Hepatocyte (in vitro differentiated cells): ENCODE results near the gene PIWIL4. TPM values are rescaled to one million over a fixed set of nuclear protein-coding genes. Genes with fewer than 3 reads are reported as not detected.

Source experiments
- DNase-seq: peaks from one replicate; pipeline ENCODE4 v3.0.0-alpha.2; 2016; ENCODE audit warnings: low spot score
- H2AFZ ChIP-seq: fragments of 200-600 bp; sonication (generic); 2 replicates; pipeline ENCODE4 v1.6.0; 2016; ENCODE audit warnings: antibody characterized with exemption, mild to moderate bottlenecking
- H3K27ac ChIP-seq: fragments of 200-600 bp; sonication (generic); 2 replicates; pipeline ENCODE4 v1.5.1; 2016; ENCODE audit warnings: mild to moderate bottlenecking
- H3K27me3 ChIP-seq: fragments of 200-600 bp; sonication (generic); 2 replicates; pipeline ENCODE4 v1.6.1; 2016
- H3K36me3 ChIP-seq: fragments of 200-600 bp; sonication (generic); replicated peaks from 2 replicates; pipeline ENCODE4 v1.5.1; 2016; ENCODE audit warnings: low read depth; ENCODE audit not compliant: insufficient read depth
- H3K4me1 ChIP-seq: fragments of 200-600 bp; sonication (generic); 2 replicates; pipeline ENCODE4 v1.5.1; 2016; ENCODE audit warnings: mild to moderate bottlenecking, moderate library complexity; ENCODE audit not compliant: insufficient read depth
- H3K4me2 ChIP-seq: fragments of 200-600 bp; sonication (generic); 2 replicates; pipeline ENCODE4 v1.6.0; 2016
- H3K4me3 ChIP-seq: fragments of 200-600 bp; sonication (generic); 2 replicates; pipeline ENCODE4 v1.5.1; 2016; ENCODE audit warnings: mild to moderate bottlenecking
- H3K79me2 ChIP-seq: fragments of 200-600 bp; sonication (generic); 2 replicates; pipeline ENCODE4 v1.6.0; 2017; ENCODE audit warnings: mild to moderate bottlenecking
- H3K9me2 ChIP-seq: fragments of 200-600 bp; sonication (generic); replicated peaks from 2 replicates; pipeline ENCODE4 v1.6.0; 2017; ENCODE audit warnings: mild to moderate bottlenecking; ENCODE audit not compliant: insufficient read depth
- H3K9me3 ChIP-seq: fragments of 200-600 bp; sonication (generic); 2 replicates; pipeline ENCODE4 v1.5.1; 2016; ENCODE audit warnings: low read depth, mild to moderate bottlenecking
- H4K20me1 ChIP-seq: fragments of 200-600 bp; sonication (generic); 2 replicates; pipeline ENCODE4 v1.6.0; 2016; ENCODE audit warnings: mild to moderate bottlenecking; ENCODE audit not compliant: insufficient read depth, poor library complexity, severe bottlenecking
- CTCF ChIP-seq: fragments of 200-600 bp; sonication (generic); IDR thresholded peaks from 2 replicates; pipeline ENCODE4 v1.5.1; 2016; ENCODE audit warnings: antibody characterized with exemption, mild to moderate bottlenecking; ENCODE audit not compliant: poor library complexity
- EZH2 ChIP-seq: fragments of 200-600 bp; sonication (generic); IDR thresholded peaks from 2 replicates; pipeline ENCODE4 v1.6.1; 2016; ENCODE audit warnings: antibody characterized with exemption, mild to moderate bottlenecking, borderline replicate concordance
- EZH2phosphoT487 ChIP-seq: fragments of 200-600 bp; sonication (generic); IDR thresholded peaks from one replicate; pipeline ENCODE4 v1.6.1; 2018; ENCODE audit warnings: antibody characterized with exemption, mild to moderate bottlenecking, low read depth, moderate library complexity; ENCODE audit not compliant: unreplicated experiment, severe bottlenecking
- WGBS: methylation state at CpG from one replicate; pipeline ENCODE4 v1.1.6; 2016; ENCODE audit warnings: low lambda C conversion rate; ENCODE audit errors: missing lambda C conversion rate; 5-methylcytosine and 5-hydroxymethylcytosine counted together
- polyA plus RNA-seq: library from polyadenylated mRNA; unstranded; fragments of >200 nt; fragmentation: Nextera tagmentation; extraction: Ambion mirVana; gene quantifications from 2 replicates; pipeline ENCODE4 v1.2.1, GENCODE V29; 2016
- total RNA-seq: library from RNA; depleted of rRNA; stranded (reverse); fragments of >200 nt; gene quantifications from 2 replicates; pipeline ENCODE4 v1.2.3, GENCODE V29; 2014

PIWIL4 gene
- total and polyA plus RNA-seq, 2 experiments from 2014 or later = 2.1 to 2.4 TPM

DNA sequence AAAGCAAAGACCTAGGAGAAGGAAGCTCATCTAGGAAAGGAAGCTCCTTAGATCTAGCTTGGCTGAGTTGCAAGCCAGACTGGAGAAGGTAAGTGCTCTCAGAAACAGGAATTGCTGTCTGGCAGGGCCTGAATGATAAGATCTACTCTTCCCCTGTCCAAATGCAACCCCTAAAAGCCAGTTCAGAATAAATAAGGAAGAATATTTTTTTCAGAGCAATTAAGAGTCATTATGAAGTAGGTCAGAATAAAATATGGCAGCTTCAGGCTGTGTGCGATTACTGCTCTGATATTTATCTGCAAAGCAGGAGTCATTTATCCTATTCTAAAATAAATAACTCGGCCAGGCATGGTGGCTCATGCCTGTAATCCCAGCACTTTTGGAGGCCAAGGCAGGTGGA, 82.1 kb downstream of the PIWIL4 start:
- 83% methylated on average over 2 of the region's 2 CpGs for WGBS
- H2AFZ ChIP-seq = no peak overlapping the region
- H3K4me3 ChIP-seq = no peak overlapping the region
- H3K4me1 ChIP-seq = no peaks in the 10 kb centered on the region
- no peak overlapping the region for H3K27ac ChIP-seq
- DNase-seq = no peak
- no peaks in the 10 kb centered on the region for H4K20me1 ChIP-seq
- no peaks in the 10 kb centered on the region for H3K27me3 ChIP-seq
- TF ChIP-seq CTCF (no peak), EZH2phosphoT487 (no peak), EZH2 (no peak)
- no peak overlapping the region for H3K4me2 ChIP-seq
- no peaks in the 10 kb centered on the region for H3K9me2 ChIP-seq
- no peaks in the 10 kb centered on the region for H3K79me2 ChIP-seq
- no peaks in the 10 kb centered on the region for H3K9me3 ChIP-seq
- no peaks in the 10 kb centered on the region for H3K36me3 ChIP-seq

GRCh38 chr11:94649964-94650623, 82.9 kb downstream of the PIWIL4 start:
- no peak overlapping the region for H2AFZ ChIP-seq
- 81% methylated on average over 4 of the region's 4 CpGs for WGBS

GRCh38 chr11:94650756-94651155, 83.6 kb downstream of the PIWIL4 start:
- H3K79me2 ChIP-seq = no peaks in the 10 kb centered on the region
- no peak overlapping the region for H3K4me2 ChIP-seq
- no peak overlapping the region for H3K4me3 ChIP-seq
- H3K27ac ChIP-seq = peak overlapping the region; percentile 20
- peak; percentile 45 for DNase-seq
- TF ChIP-seq EZH2phosphoT487 (no peak), CTCF (no peak), EZH2 (no peak)
- no peaks in the 10 kb centered on the region for H3K9me2 ChIP-seq
- no peaks in the 10 kb centered on the region for H3K9me3 ChIP-seq
- no peak overlapping the region for H2AFZ ChIP-seq
- WGBS = 68% methylated on average over 7 of the region's 7 CpGs
- H3K27me3 ChIP-seq = no peaks in the 10 kb centered on the region
- no peaks in the 10 kb centered on the region for H4K20me1 ChIP-seq
- H3K36me3 ChIP-seq = no peaks in the 10 kb centered on the region
- H3K4me1 ChIP-seq = no peaks in the 10 kb centered on the region

More at GRCh38 chr11:94649964-94650623, 82.9 kb downstream of the PIWIL4 start:
- no peaks in the 10 kb centered on the region for H4K20me1 ChIP-seq
- H3K27me3 ChIP-seq = no peaks in the 10 kb centered on the region
- no peak overlapping the region for H3K4me3 ChIP-seq
- TF ChIP-seq EZH2 = no peak
- TF ChIP-seq CTCF = no peak
- no peak for TF ChIP-seq EZH2phosphoT487
- H3K27ac ChIP-seq = peak overlapping the region; percentile 20
- H3K4me1 ChIP-seq = no peaks in the 10 kb centered on the region
- H3K9me2 ChIP-seq = no peaks in the 10 kb centered on the region
- H3K36me3 ChIP-seq = no peaks in the 10 kb centered on the region
- DNase-seq = no peak
- no peaks in the 10 kb centered on the region for H3K79me2 ChIP-seq
- no peak overlapping the region for H3K4me2 ChIP-seq
- H3K9me3 ChIP-seq = no peaks in the 10 kb centered on the region
